NCI-H1694 (cell line): Measurements from ENCODE around the gene TLE3.
A peak's percentile ranks its signal among the peaks of the same experiment; 100 is the strongest.

Source experiments
- DNase-seq: peaks from one replicate; lab custom pipeline; 2025; lab: John Stamatoyannopoulos, UW

The TLE3 gene

DNA sequence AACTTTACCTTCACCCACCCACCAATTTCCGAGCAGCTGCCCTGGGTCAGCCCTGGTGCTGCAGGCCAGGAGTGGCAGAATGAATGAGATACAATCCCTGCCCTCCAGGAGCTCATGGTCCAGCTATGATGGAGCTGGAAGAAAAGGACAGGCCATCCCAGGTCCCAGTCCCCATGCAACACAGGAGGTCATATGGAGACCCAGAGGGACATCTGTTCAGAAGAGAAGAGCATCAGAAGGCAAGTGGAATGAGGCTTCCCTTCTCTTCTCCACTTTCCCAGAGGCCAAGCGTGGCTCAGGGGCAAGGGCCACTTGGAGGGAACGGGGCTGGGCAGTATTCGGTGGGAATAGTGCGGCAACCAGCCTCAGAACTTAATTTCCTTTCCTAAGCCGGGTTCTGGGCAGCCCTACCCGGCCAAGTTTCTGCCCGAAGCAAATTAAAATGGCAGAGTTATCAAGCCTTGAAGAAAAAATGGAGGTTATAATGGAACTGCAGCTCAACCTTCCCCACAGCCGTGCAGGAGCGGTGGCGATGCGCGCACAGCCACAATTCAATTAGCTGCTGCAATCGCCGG lies 35.9 kb downstream of the TLE3 start:
- no peak for DNase-seq

DNA sequence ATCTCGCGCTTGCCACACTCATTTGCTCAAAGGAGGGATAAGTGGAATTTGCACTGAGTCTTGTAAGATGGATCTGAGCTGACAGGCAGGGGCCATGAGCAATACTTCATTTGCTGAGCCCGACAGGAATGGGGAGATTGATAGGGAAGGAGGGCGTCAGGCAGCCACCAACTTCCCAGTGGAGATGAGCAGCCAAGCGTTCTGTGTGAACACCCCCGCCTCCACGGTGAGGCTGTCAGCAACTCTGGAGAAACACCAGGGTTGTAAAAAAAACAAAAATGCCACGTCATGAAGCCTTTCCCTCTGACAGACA lies 36.8 kb downstream of the TLE3 start:
- no peak for DNase-seq

DNA sequence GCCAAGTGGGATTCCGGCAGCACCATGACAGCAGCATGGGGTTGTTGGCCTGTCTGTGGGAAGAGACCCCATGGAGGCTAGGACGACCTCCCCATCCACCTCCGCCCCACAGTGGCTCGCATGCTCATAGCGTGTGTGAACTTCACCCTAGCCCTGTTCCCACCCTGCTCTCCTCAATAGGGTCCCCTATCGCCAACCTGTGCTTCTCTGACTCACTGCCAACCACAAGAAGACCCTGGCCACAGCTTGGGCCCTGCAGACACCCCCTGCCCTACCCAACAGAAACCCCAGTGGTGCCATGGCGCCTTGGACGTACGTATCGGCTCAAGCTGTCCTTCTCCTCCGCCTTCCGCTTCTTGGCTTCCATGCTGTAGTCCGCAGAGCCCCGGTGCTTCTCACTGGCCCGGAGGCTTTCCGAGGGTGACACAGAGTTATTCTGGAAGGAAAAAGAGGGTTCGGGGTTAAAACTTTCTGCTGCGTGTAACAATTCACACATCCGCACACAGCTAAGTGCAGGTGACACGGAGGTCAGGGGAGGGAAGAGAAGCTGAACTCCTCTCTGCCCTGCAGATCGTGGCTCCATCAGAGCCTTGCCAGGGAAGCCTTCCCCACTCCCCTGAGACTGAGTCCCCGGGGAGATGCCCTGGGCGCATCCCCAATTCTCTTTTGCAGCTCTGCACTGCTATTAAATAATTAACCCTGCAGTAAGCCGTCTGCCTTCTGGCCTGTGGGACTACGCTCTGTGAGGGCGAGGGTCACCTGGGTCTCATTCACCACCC lies 37.3 kb downstream of the TLE3 start:
- no peak for DNase-seq

DNA sequence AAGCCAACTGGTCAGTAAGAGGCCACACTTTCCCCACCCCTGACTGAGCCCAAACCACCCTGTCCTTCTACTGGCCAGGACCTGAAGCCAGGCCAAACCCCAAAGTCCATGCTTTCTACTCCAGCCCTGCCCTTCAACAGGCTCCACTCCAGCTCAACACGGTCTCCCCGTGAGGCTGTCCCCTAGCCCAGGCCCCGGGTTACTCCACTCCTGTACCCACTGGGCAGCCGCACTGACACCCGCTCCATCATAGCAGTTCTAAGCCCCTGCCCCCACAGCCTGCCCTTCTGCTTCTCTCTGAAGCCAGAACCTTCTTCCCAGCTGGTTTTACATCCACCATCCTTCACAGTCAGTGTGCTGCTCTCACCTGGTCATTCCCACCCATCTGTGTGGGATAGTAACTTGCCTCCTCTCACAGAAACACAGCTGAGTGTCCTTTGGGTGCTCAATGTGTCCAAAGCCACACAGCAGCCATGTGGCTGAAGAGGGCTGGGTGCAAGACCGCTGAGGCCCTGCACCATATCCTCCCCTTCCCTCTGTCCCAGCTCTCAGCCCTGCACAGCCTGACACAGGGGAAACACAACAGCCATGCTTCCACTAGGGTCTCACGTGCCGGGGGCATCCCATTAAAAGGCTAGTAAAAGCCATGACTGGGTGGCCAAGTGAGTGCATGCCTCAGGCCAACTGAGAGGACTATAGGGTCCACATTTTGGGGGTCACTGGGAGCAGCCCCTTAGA lies 38.1 kb downstream of the TLE3 start:
- no peak for DNase-seq

DNA sequence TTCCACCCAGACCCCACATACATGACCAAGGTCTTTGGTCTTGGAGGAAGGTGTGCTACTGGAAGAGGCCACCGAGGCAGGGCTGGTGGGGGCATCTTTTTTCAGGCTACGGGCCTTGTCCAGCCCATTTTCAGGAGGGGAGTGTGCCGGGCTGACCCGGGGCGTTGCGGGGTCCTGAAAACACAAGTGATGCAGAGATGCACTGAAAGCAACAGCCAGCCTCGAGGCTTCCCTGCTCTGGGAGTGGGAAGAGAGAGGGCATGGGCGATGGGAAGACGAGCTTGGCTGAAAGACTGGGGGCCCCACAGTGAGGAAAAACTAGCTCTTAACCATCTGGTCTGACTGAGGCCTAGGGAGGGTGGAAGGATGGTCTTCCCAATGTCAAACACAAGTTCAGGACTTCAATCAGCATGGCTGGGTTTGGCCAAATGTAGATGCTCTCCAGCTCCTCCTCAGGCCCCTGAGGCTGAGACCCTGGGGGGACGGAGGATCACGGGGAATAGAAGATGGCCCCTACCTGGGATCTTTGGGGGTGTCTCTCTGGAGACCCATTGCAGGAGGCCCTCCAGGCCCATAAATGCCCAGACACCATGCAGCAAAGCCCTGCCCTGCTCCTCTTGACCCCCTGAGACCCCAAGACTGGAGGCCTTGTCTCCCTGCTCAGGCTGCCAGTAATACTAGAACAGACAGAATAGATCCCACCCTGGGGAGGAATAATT lies 38.9 kb downstream of the TLE3 start:
- no peak for DNase-seq

DNA sequence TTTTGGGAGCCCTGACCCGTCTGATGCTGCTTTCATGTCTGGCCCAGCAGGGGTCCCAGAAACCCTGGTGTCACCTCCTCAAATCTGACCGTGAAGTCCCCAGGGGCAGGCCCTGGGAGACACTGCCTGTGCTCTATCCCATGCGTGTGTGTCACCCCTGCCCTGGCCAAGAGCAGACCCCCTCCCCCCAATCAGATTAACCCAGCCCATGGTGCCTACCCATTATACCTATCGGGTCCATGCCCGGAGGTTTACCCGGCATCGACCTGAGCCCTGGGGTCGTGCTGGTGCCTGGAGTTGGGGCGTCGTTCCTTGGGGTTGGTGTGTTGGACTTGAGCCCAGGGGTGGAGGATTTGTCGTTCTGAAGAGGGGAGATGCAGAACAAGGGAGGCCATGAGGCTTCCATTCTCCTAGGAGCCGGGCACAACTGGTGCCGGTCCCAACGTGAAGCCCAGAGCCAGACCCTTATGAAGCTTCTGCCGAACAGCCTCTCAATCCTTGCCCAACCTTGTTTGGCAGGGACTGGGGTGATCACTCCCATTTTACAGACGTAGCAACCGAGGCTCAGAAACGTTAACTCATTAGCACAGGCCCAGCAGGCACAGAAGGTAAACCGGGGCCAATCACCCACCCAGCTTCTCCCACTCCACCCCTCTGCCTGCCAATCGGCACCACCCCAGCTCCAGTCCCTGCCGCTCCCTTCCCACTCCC lies 39.6 kb downstream of the TLE3 start:
- no peak for DNase-seq

DNA sequence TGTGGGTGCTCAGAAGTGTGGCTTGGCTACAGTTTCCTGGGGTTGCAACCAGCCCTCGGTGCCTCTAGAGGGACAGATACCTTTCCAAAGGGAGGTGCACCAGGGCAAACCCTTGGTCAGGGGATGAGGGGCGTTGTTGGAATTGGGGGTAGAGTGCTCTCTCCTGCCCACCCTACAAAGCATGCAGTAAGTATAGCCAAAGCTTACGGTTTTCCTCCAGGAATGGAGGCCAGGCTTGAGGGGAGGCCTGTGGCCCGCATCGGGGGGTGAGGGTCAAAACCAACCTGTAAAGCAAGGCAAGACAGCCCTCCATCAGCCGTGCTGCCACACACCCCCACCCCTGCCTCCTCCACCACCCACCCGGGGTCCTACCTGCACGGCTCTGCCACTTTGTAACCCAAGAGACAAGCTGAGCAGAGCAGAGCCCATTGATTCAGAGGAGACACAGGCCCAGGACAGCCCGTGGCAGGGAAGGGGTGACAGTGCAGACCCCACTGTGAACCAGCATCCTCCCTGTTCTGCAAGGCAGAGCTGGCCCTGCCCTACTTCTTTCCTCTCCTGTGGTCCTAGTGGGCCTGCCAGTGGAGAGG lies 41.5 kb downstream of the TLE3 start:
- no peak for DNase-seq

DNA sequence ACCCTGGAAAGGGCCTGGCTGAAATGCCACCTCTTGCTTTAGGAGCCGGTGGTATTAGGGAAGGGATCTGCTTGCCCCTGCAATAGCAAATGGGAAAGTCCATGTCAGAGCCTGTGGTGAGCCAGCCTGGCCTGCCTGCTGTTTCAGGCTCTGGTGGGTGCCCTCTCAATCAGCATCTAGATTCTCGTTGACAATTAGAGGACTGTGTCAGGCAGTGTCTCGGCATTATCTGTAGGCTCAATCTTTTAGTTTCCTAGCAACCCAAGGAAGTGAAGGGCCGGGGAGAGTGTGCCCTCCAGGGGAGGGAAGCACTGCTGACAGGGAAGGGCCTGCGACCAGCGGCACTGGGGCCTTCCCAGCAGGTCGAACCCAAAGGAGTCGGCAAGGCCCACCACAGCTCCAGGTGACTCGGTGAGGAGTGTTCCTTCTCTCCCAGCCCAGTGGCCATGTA lies 42.1 kb downstream of the TLE3 start:
- no peak for DNase-seq

DNA sequence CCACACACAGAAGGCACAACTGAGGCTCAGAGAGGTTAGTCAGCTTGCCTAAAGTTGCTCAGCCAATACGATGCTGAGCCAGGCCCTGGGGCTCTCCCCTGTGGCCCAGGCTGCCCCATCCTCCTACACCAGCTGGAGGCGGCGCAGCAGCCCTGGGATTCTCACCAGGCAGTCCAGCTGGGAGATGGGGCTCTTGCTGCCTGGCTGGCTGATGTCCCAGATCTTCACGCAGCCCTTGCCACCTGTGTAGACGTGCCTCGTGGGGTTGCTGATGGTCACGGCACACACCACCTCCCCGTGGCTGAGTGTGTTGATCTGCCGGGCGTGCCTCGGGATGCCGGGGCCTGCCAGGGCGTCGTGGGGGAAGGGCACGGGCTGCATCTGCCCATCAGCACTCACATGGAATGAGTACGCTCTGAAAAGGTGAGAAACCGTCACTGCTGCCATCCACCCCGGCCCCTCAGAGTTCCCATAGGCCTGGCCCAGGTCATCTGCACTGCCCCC lies 42.8 kb downstream of the TLE3 start:
- DNase-seq, result peak; percentile 54

DNA sequence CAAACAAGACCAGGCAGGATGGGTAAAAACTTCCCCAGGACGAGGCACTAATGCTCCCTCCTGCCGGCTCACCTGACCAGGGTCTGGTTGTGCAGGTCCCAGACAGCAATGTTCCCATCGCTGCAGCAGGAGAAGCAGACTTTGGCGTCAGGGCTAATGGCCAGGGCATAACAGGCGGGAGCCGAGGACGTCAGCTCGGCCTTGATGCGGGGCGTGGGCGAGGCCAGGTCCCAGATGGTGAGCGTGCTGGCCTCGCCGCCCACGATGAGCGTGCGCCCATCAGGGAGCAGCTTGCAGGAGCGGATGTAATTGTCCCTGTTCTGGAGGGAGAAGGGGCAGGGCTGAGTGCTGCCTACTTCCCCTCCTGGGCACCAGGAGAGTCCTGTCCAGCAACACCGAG lies 43.4 kb downstream of the TLE3 start:
- DNase-seq, result no peak

DNA sequence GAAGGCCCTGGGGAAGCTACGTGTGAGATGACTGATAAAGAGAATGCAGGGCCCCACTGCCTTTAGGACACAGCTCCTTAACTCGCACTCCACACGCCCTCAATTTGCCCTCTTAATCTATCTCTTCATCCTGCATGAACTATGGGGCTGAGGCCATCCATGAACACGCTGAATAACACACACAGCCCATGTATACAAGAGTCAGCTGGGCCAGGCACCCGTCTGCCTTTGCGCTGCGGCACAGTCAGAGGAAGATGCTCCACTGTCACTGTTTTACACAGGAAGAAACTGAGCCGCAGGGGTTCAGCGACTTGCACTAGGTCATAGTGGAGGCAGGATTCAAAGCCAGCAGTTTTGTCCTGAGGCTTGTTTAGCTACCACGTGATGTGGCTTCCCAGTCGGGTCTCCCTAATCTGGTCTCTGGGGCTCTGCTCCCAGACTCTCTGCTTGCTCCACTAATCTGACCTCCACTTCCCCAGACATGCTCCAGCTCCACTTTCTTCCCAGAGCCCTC lies 43.9 kb downstream of the TLE3 start:
- no peak for DNase-seq

DNA sequence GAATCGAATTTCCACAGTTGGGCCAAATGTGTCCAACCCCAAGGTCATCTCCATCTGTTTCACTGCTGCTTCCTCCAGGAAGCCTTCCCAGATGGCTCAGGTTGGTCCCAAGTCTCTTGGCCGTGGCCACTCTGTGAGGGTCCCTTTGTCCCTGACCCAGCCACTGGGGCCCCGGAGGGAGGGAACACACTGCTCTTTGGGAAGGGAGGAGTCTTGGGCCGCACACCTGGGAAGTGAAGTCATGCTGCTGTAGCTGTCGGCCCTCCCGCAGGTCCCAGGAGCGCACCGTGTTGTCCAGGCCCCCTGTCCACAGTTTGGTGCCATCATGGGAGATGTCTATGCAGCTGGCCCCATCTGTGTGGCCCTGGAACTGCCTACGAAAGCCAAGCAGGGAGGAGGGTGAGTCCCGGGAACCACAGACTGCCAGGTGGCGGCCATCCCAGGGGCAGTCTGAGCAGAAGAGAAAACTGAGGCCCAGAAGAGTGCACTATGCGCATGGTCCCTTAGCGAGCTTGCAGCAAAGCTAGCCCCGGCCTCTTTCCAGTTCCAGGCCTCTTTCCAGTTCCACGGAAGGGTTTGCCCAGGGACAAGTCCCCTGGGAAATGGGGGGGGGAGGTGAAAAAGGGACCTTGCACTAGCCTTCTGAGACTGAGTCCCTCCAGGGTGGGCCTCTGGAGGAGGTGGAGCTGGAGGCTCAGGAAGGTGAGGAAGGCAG lies 44.6 kb downstream of the TLE3 start:
- no peak for DNase-seq

DNA sequence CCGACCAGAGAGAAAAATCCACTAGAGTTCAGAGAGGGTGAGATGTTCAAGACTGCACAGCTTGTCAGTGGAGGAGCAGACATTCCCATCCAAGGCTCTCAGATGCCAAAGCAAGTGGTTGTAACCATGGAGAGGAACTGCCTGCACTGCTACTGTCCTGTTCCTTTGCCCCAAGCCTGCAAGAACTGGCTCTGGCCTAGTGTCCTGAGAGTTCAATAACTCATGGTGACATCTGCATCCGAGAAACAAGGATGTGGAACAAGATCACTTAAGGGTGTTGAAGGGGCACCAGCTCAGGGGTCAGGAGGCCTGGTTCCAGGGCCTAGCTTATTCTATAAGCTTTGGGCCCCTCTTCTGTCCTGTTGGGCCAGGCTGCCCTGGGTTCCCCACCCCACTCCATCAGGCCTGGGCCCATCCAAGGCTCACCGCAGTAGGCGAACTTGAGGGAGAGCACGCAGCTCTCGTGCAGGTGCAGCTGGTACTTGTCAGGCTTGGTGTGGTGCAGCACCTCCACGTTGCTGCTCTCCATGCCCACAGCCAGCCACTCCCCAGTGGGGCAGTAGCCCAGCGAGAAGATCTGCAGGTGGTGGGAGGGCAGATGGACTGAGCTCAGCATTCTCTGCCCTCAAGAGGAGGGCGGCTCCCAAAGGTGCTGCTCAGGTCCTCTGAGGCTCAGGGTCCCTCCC lies 45.6 kb downstream of the TLE3 start:
- DNase-seq, result no peak

DNA sequence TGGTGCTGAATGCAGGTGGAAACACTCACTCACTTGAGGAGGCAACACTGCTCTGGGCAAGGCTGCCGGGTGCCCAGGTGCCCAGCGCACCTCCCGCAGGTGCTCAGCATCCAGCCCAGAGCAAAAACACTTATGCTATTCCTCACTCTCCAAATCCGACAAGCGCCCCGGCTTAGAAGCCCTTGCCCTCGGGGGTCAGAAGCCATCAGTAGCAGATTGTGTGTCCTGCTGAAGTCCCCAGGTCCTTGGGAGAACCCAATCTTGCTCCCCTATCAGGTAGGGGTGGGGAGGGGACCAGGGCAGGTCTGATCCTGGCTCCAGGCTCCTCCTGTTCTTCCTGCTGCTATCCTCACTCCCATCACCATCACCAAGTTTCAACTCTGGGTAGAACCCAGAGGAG lies 46.7 kb downstream of the TLE3 start:
- DNase-seq, result no peak

DNA sequence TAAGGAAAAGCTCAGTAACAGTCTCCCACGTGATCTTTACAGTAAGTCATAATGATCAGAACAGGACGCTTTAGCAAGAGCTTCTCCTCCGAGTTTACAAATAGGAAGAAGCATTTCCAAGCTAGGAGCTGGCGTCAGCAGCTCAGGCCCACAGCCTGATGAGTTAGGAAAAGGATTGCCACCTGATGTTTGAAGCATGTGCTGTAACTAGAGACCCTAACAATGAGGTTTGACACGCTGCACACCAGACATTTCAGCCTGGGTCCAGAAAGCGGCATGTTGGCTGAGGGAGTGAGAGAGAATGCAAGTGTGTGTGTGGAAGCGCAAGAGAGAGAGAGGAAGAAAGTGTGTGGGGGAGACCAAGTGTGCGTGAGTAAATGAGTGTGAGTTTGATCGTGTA lies 47.3 kb downstream of the TLE3 start:
- DNase-seq, result no peak

DNA sequence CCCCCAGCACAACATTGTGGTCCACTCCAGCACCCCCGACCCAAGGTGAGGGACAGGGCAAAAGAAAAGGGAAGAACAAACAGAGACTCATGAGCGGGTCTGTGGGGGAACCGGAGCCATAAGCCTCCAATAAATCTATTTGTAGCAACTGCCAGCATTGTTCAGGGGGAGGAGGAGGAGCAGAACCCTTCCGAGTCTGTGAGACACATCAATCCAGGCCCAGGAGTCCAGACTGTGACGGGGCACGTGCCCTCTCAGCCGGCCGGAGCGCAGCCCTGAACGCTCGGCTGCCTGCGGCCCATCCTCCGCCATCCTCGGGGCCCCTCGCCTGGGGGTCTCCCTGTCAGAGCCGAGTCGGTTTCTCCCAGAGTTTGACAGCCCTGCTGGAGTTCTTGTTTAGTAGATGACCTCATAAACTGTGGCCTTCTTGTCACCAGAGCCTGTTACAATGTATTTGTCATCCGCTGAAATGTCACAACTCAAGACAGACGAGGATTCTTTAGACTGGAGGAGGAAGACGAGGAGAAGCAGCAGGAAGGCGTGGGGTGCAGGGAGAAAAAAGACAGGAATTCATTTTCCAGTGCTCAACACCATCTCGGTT lies 47.9 kb downstream of the TLE3 start:
- no peak for DNase-seq

DNA sequence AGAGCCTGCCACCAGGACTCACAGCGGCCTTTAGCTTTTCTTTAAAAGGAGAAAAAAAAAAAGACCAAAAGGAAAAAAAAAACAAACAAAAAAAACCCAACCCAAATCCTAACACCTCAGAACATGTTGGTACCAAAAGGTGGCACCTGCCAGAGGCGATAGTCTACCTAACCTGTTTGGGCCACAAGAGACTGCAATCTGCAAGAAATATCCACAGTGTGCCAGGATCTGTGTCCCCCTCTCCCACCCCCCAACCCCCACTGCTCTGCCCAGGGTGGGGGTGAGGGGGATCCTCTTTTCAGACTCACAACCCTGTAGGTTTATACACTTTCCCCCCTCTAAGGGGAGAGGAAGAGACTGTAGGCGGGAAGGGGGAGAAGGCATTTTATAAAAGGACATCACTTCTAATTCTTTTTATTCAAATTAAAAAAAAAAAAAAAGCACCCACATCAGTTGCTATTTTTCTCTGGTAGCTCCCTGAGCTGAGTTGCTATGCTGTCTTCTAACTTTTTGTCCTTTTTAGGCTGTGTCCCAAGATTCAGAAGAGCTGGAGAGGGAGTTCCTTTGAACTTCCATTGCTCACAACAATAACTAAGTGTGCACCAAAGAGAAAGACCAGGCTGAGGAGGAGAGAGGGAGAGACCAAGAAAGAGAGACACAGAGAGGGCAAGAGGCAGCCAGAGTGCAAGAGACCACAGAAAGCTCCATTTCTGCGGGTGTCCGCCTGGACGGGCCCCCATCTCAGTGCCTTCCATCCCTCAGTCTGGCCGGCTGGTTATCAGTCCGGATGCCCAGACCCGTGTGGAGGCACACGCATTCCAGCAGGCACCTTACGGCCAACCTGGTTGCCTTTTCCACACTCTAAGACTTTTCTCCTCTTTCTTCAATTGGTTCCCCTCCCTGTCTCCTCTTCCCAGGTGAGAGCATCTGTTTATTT lies 48.9 kb downstream of the TLE3 start:
- DNase-seq, result no peak

DNA sequence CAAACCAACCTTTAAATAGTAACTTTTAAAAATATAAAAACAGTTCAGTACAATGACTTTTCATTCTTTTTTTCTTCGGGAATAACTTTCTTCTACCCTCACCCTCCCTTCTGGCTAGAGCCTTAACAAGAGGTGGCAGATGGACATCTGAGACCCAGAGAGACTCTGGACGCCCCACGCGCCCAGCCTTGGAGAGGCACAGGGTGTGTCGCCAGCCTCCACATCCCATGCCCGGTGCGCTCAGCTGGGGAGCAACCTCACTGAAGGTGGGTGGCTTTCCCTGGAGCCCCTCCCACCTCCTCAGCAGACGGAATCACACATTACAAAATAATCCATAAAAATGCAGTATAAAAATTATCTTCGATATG lies 49.5 kb downstream of the TLE3 start:
- no peak for DNase-seq
